Activated naive CD4-positive, alpha-beta T cell (primary cell): ENCODE data around the gene ADAM11.
"Not testable (repeated sequence)": the region's sequence is repeated elsewhere in the genome, so short reads cannot be mapped to it uniquely, and the experiment has no call there.

ENCODE experiments used
- DNase-seq, 4 experiments: peaks; one replicate each; lab custom pipeline; 2025; lab: John Stamatoyannopoulos, UW

The ADAM11 gene

GRCh38 chr17:44795421-44795820, 36.6 kb downstream of the ADAM11 start:
- DNase-seq = no peak

GRCh38 chr17:44795928-44796327, 37.1 kb downstream of the ADAM11 start:
- DNase-seq = no peak

DNA sequence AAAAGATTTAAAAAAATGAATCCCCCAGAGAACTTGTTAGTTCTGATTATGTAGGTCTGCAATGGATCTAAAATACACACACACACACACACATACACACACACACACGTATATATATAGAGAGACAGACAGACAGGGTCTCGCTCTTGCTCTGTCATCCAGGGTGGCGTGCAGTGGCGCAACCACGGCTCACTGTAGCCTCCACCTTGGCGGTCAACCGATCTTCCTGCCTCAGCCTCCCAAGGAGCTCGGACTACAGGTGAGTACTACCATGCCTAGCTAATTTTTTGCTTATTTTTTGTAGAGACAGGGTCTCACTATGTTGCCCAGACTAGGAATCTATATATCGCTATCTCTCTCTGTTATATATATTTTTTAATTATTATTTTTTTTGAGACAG, 37.9 kb downstream of the ADAM11 start:
- DNase-seq = no peak

GRCh38 chr17:44797802-44798201, 39.0 kb downstream of the ADAM11 start:
- no peak for DNase-seq

DNA sequence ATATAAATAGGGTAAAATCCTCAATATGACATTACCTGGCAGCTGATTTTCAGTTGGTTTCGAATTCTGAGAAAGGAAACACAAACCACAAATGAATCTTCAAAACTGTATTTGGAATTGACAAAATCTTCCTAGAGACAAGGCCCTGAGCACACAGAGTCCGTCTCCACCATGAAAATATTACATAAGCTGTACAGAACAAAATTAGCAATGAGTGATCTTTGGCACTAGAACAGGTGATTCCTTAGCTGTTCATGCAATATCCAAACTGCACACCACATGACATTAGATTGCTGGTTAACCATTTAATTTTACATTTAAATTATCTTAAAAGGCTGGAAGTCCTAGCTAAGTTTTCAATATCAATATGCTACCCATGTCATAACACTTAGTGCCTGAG, 39.6 kb downstream of the ADAM11 start:
- no peak for DNase-seq

DNA sequence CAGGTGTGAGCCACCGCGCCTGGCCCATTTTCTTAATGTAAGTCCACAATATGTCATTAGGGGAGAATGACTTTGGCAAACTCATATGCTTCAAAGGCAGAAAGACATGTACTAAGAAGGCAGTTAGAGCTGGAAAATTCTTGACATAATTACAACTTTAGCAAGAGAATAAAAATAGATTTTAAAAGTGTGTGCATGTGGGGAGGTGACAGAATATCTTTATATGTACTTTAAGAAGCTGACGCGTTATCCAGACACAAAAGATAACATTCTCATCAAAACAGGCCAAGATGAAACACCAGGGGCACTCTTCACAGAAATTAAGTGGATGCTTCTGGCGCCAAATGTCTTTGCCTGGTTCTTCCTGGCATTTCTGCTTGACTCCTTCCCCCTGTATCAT, 43.1 kb downstream of the ADAM11 start:
- no peak for DNase-seq

DNA sequence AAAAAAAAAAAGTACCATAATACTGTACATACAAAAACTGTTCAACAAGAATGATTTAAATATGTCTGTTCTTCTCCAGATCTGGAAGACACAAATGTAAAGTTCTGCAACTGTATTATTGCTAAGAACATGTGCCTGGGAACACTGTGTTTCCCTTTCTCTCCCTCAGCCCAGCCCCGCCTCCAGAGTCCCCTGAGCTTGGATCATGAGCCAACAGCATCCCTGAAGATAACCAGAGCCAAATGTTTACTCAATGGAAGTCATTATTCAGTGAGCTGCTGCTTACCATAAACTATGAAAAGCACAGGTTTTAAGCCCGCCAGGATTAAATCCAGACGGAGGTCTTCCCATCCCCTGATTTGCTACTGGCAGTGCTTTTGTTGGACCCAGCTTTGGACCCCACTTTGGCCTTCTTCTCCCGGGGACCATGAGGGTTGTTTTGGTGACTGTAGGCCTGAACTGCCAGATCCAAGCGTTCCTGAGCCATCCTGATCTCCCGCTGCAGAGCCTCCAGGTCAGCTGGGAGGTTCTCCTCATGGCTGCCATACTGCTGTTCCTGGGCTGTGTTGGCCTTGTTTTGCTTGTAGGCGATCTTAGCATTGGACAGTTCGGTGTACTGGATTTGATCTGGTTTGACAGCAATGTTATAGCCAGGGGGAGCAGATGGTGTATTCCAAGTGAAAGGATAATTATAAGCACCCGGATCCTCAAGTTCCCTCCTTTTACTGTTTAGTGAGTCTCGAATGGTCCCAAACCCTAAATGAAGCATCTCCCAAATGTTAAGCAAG, 45.7 kb downstream of the ADAM11 start:
- no peak for DNase-seq

- DNase-seq = no peak
These were observed 48.5 kb downstream of the ADAM11 start for GRCh38 chr17:44807093-44807816.

DNA sequence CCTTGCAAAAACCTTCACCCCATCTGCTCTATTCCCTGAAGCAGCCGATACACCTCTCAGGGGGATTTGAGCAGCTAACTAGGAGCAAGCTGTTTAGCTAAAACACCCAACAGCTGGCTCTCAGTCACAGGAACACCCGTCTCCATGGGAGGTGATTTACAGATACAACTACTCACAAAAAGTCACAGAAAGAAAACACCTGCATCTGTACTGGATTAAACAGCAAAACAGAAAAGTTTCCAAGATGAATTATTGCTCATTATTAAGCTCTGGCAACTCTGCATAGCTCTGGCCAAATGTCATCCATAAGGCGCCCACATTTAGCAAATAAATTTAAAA, 49.0 kb downstream of the ADAM11 start:
- DNase-seq = no peak

DNA sequence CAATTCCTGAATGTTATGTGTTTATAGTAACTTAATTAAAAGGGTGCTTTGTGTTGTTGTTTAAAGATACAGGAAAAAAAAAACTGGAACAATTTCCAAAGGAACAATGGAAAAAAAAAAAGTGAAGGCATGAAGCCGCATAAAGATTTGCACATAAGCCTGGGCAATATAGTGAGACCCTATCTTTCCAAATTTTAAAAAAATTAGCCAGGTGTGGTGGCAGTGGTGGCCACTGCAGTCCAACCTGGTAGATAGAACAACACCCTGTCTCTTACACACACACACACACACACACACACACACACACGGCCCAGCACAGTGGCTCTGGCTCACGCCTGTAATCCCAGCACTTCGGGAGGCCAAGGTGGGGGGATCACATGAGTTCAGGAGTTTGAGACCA, 49.4 kb downstream of the ADAM11 start:
- DNase-seq = no peak

GRCh38 chr17:44808656-44809388, 50.0 kb downstream of the ADAM11 start:
- DNase-seq = not testable (repeated sequence)

GRCh38 chr17:44812263-44812662, 53.5 kb downstream of the ADAM11 start:
- no peak for DNase-seq

GRCh38 chr17:44818508-44818907, 59.7 kb downstream of the ADAM11 start:
- DNase-seq = not testable (repeated sequence)

DNA sequence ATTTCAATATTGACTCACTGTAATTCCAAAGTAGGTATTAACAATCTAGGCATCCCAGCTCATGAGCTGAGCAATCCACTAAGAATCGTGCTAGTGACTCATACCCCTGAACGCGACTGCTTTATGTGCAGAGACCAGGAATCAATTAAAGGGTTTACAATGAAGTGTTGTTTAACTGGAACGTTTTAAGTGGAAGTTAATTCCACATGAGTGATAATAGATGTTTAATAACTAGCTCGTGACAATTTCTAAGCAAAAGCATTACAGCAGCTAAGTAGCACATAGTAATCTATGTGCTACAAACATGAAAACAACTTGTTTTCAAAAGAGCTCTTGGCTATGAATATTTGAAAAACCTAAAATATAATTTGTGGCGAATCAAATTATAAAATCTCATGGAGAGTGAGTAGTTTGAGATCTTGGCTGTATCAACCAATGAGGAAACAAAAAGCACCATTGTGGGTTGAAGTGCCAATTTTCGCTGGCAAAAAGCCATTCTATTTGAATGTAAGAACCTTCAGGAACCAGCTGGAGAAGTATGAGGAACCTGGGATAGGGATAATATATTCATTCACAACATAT, 61.9 kb downstream of the ADAM11 start:
- DNase-seq = no peak

GRCh38 chr17:44825236-44825635, 66.4 kb downstream of the ADAM11 start:
- DNase-seq = not testable (repeated sequence)

DNA sequence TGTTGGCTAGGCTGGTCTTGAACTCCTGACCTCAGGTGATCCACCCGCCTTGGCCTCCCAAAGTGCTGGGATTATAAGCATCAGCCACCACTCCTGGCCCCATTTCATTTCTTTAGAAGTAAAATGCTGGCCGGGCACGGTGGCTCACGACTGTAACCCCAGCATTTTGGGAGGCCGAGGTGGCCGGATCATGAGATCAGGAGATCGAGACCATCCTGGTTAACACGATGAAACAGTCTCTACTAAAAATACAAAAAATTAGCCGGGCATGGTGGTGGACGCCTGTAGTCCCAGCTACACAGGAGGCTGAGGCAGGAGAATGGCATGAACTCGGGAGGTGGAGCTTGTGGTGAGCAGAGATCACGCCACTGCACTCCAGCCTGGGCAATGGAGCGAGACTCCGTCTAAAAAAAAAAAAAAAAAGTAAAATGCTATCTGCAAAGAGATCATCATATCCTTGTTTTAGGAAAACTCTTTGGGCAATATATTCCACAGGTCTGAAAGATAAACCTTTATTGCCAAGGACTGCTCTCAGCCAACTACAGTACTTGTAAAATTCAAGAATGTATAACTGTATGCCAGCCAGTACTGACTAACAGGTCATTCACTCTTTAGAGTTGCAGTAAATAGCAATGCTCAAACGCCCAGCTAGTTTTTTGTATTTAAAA, 67.5 kb downstream of the ADAM11 start:
- no peak for DNase-seq

DNA sequence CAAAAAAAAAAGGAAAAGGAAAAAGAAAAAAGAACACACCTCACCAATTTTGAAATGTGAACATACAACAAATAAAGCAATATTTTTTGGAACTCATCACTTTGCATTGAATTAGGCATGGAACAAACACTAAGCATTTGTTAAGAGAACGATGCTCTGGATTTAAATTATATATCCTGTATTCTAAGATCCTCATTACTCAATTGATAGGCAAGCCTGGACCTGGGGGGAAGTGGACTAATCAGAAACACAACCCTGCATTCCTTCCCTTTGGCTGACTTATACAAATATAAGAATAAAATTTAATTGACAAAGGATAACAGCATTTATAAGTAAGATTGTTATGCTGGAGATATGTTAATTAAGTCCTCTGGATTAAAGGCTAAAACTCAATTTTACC, 69.1 kb downstream of the ADAM11 start:
- DNase-seq = no peak

- DNase-seq = no peak
These were observed 70.2 kb downstream of the ADAM11 start for GRCh38 chr17:44828919-44829522.

DNA sequence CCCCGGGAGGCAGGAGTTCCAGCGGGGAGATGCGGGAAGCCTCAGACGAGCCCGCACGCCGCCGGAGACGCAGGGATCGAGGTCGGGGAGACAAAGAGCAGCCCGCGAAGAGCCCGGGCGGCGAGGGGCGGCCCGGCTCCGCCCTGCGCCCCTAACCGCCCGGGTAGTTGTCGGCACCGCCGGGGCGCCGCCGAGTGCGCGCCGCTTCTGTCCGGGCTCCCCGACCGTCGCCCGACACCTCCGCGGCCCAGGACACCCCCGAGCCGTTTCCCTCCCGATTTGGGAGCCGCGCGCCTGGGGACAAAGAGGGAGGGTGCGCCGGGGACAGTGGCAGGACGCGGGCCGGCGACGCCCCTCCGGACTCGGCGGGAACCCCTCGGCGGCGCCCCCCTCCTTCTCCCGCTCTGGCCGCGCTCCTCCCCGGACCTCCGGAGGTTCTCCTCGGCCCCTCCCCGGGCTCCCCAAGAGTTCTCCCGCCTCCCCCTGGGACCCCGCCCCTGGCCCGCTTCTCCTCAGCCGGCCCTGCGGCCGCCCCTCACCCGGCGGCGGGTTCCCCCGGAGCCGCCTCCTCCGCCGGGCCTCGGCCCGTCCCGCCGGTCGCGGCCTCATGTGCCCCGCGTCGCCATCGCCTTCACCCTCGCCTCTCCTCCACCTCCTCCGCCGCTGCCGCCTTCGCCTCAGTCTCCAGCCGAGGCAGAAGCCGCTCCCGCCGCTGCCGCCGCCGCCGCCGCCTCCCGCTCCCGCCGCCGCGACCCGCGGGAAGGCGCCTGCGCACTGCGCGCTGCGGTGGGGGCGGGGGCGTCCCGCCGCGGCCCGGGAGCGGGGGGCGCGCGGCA, 71.0 kb downstream of the ADAM11 start, which contains the start of gene GJC1:
Gene GJC1, minus strand, starts transcription at position 765 of the 836 bp plus-strand sequence. CDS start 24,470 bp downstream, outside the sequence.
- no peak for DNase-seq
